ENCODE measurements around the gene S100A2. TPM values are rescaled to one million over a fixed set of nuclear protein-coding genes. Genes with fewer than 3 reads are reported as not detected.

S100A2 gene
- total RNA-seq, 1 donor: 1.8 TPM

DNA sequence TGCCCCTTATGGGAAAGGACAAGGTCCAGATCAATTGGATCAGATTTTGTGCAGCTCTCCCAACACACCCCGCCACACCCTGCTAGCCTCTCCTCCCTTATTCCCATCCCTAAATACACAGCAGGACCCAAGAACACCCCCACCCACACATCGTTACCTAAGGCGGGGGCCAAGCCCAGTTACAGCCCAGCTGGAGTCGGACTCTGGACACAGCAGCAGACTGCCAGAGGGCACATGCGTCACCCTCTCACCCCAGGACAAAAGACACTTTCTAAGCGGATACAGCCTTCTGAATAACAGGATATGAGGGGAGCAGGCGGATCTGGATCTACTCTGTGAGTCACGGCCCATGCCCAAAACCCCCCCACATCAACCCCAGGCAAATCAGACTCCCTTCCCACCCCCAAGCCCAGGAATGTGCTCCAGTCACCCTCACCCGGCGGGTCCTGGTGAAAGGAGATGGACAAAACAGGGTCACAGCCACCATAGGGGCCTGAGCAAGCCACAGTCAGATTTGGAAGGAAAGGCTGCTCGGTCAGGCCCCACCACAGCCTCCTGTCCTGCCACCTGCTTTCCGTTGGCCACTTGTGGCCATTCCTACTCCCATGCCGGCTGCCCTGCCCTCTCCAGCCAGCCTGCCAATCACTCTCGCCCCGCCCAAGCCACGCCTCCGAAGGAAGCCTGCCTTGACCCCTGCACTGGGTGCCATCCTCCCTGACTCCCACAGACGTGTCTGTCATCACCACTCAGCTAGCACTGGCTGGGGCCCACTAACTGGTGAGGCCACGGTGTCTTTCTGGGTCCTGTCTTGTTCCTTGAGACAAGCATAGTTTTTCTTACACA is 43.3 kb upstream of the S100A2 start:
- peak overlapping the region; percentile 34 for H3K4me3 ChIP-seq (ENCODE audit: insufficient read depth, low read length)
- no peaks in the 10 kb centered on the region for H3K9me3 ChIP-seq (ENCODE audit: low read depth, low read length)
- peaks cover 40% of the 10 kb centered on the region for H3K4me1 ChIP-seq (ENCODE audit: insufficient read depth, low read length)
- H3K27me3 ChIP-seq (ENCODE audit: insufficient read depth, low read length): no peaks in the 10 kb centered on the region
- peak overlapping the region; percentile 91 for H3K4me2 ChIP-seq (ENCODE audit: insufficient read depth, low read length)
- peak; percentile 95 for DNase-seq (ENCODE audit: insufficient read length, low spot score, missing footprints)
- H3K27ac ChIP-seq (ENCODE audit: low read depth, low read length): peak overlapping the region; percentile 58
- peaks cover 24% of the 10 kb centered on the region for H4K20me1 ChIP-seq (ENCODE audit: insufficient read depth, low read length)
- peak overlapping the region; percentile 15 for H2AFZ ChIP-seq (ENCODE audit: low read length)
- TF ChIP-seq, protein P1, sequence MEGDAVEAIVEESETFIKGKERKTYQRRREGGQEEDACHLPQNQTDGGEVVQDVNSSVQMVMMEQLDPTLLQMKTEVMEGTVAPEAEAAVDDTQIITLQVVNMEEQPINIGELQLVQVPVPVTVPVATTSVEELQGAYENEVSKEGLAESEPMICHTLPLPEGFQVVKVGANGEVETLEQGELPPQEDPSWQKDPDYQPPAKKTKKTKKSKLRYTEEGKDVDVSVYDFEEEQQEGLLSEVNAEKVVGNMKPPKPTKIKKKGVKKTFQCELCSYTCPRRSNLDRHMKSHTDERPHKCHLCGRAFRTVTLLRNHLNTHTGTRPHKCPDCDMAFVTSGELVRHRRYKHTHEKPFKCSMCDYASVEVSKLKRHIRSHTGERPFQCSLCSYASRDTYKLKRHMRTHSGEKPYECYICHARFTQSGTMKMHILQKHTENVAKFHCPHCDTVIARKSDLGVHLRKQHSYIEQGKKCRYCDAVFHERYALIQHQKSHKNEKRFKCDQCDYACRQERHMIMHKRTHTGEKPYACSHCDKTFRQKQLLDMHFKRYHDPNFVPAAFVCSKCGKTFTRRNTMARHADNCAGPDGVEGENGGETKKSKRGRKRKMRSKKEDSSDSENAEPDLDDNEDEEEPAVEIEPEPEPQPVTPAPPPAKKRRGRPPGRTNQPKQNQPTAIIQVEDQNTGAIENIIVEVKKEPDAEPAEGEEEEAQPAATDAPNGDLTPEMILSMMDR (IDR thresholded peaks at IDR 0.05; ENCODE audit: extremely low read depth, low read depth, low read length): no peak
- peaks cover 33% of the 10 kb centered on the region for H3K36me3 ChIP-seq (ENCODE audit: insufficient read depth, low read length)
- peaks cover 73% of the 10 kb centered on the region for H3K79me2 ChIP-seq (ENCODE audit: insufficient read depth, low read length)

DNA sequence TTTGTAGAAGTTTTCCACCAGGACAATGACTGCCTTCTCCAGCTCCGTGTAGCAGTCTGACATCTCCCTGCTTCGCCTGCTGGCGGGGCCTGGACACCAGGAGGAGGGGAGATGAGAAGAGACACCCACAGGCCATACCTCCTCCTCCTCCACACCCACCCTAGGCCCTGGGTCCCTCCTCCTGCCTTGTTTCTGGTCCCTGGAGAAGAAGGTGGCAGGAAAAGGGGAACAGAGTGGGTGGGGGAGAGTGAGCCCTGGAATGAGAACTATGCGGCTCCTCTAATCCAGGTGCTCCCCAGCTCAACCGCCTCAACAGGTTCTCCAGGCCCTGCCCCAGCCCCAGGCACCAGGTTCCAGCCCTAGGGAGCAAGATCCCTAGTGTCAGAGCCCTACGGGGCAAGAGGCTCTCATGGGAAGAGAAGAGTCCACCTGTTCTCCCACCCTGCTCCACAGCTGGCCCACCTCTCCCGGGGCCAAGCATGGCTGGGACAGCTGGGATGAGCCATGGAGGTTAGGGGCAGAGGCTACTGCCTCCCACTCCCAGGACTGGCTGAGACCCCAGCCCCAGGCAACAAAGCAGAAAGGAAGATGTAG is 42.5 kb upstream of the S100A2 start:
- Histone ChIP-seq H3K27me3 (ENCODE audit: insufficient read depth, low read length) (no peaks in the 10 kb centered on the region), H3K4me1 (ENCODE audit: insufficient read depth, low read length) (peaks cover 37% of the 10 kb centered on the region), H3K27ac (ENCODE audit: low read depth, low read length) (peak overlapping the region; percentile 58), H3K79me2 (ENCODE audit: insufficient read depth, low read length) (peaks cover 69% of the 10 kb centered on the region), H3K36me3 (ENCODE audit: insufficient read depth, low read length) (peaks cover 33% of the 10 kb centered on the region), H3K9me3 (ENCODE audit: low read depth, low read length) (no peaks in the 10 kb centered on the region), H4K20me1 (ENCODE audit: insufficient read depth, low read length) (peaks cover 24% of the 10 kb centered on the region), H3K4me2 (ENCODE audit: insufficient read depth, low read length) (peak overlapping the region; percentile 91), H2AFZ (ENCODE audit: low read length) (no peak overlapping the region), H3K4me3 (ENCODE audit: insufficient read depth, low read length) (peak overlapping the region; percentile 34)
- TF ChIP-seq, protein P1 (IDR thresholded peaks at IDR 0.05; ENCODE audit: extremely low read depth, low read depth, low read length): no peak
- peak; percentile 27 for DNase-seq (ENCODE audit: insufficient read length, low spot score, missing footprints)

DNA sequence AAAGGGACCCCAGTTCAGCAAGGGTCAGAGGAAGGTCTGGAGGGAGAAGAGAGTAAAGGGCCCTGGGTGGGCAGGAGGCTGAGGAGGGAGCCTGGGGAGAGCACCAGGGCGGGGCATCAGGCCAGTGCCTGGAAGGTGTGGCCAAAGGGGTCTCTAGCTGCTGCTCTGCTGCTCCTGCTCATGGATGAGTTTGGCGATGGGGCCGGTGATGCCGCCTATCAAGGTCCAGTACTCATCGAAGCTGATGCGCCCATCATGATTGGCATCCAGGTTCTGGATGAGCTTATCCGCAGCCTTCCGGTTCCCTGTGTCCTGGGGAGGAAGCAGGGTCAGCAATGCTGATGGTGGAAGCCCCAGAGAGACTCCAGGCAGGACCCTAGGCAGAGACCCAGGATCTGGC is 41.7 kb upstream of the S100A2 start:
- H3K4me2 ChIP-seq (ENCODE audit: insufficient read depth, low read length): no peak overlapping the region
- no peak overlapping the region for H3K4me3 ChIP-seq (ENCODE audit: insufficient read depth, low read length)
- H2AFZ ChIP-seq (ENCODE audit: low read length): no peak overlapping the region
- H3K4me1 ChIP-seq (ENCODE audit: insufficient read depth, low read length): peaks cover 34% of the 10 kb centered on the region
- peaks cover 33% of the 10 kb centered on the region for H3K36me3 ChIP-seq (ENCODE audit: insufficient read depth, low read length)
- TF ChIP-seq, protein P1 (IDR thresholded peaks at IDR 0.05; ENCODE audit: extremely low read depth, low read depth, low read length): no peak
- H3K27ac ChIP-seq (ENCODE audit: low read depth, low read length): no peak overlapping the region
- H4K20me1 ChIP-seq (ENCODE audit: insufficient read depth, low read length): peaks cover 24% of the 10 kb centered on the region
- H3K79me2 ChIP-seq (ENCODE audit: insufficient read depth, low read length): peaks cover 61% of the 10 kb centered on the region
- no peaks in the 10 kb centered on the region for H3K9me3 ChIP-seq (ENCODE audit: low read depth, low read length)
- DNase-seq (ENCODE audit: insufficient read length, low spot score, missing footprints): peak; percentile 46
- H3K27me3 ChIP-seq (ENCODE audit: insufficient read depth, low read length): no peaks in the 10 kb centered on the region

DNA sequence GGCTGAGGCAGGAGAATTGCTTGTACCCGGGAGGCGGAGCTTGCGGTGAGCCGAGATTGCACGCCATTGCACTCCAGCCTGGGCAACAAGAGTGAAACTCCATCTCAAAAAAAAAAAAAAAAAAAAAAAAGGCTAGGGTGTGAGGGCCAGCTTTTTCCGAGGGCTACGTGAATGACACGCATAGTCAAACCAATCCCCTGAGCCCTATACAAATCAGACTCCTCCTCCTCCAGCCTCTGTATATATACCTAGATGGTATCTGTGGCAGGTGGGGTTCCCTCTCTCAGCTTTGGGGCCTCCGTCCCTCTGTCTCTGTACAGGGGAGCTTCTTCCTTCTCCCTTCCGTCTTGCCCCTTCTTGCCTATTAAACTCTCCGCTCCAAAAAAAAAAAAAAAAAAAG is 40.5 kb upstream of the S100A2 start:
- peaks cover 49% of the 10 kb centered on the region for H3K79me2 ChIP-seq (ENCODE audit: insufficient read depth, low read length)
- no peaks in the 10 kb centered on the region for H3K27me3 ChIP-seq (ENCODE audit: insufficient read depth, low read length)
- no peaks in the 10 kb centered on the region for H3K9me3 ChIP-seq (ENCODE audit: low read depth, low read length)
- no peak overlapping the region for H2AFZ ChIP-seq (ENCODE audit: low read length)
- H3K4me3 ChIP-seq (ENCODE audit: insufficient read depth, low read length): no peak overlapping the region
- no peak overlapping the region for H3K4me2 ChIP-seq (ENCODE audit: insufficient read depth, low read length)
- no peak for DNase-seq (ENCODE audit: insufficient read length, low spot score, missing footprints)
- H3K36me3 ChIP-seq (ENCODE audit: insufficient read depth, low read length): peaks cover 39% of the 10 kb centered on the region
- peaks cover 29% of the 10 kb centered on the region for H3K4me1 ChIP-seq (ENCODE audit: insufficient read depth, low read length)
- H3K27ac ChIP-seq (ENCODE audit: low read depth, low read length): no peak overlapping the region
- peaks cover 16% of the 10 kb centered on the region for H4K20me1 ChIP-seq (ENCODE audit: insufficient read depth, low read length)
- TF ChIP-seq, protein P1 (IDR thresholded peaks at IDR 0.05; ENCODE audit: extremely low read depth, low read depth, low read length): no peak
